ENCODE data around the gene SEPTIN8. TPM values are rescaled to one million over a fixed set of nuclear protein-coding genes. Genes with fewer than 3 reads are reported as not detected.

Gene SEPTIN8
- total RNA-seq, 4 donors from 2014 or later, result 31.9 to 44.9 (median 38.3) TPM

GRCh38 chr5:132771503-132771998, 5.5 kb downstream of the SEPTIN8 start:
- TF ChIP-seq POLR2A (IDR thresholded peaks at IDR 0.05), result no peak
- TF ChIP-seq, protein P1, sequence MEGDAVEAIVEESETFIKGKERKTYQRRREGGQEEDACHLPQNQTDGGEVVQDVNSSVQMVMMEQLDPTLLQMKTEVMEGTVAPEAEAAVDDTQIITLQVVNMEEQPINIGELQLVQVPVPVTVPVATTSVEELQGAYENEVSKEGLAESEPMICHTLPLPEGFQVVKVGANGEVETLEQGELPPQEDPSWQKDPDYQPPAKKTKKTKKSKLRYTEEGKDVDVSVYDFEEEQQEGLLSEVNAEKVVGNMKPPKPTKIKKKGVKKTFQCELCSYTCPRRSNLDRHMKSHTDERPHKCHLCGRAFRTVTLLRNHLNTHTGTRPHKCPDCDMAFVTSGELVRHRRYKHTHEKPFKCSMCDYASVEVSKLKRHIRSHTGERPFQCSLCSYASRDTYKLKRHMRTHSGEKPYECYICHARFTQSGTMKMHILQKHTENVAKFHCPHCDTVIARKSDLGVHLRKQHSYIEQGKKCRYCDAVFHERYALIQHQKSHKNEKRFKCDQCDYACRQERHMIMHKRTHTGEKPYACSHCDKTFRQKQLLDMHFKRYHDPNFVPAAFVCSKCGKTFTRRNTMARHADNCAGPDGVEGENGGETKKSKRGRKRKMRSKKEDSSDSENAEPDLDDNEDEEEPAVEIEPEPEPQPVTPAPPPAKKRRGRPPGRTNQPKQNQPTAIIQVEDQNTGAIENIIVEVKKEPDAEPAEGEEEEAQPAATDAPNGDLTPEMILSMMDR (IDR thresholded peaks at IDR 0.05), result no peak
- Histone ChIP-seq H3K27me3 (no peaks in the 10 kb centered on the region), H3K4me1 (peaks cover 39 to 91% (median 42%) of the 10 kb centered on the region in 3 donors), H3K4me3 (no peak overlapping the region), H3K27ac (peak overlapping the region in 3 of 4 donors; percentile 48 to 71 (median 62)), H3K36me3 (no peaks in the 10 kb centered on the region), H3K9me3 (no peaks in the 10 kb centered on the region)
- WGBS, 2 donors, result 61 to 80% methylated on average over 4 of the region's 8 CpGs
- DNase-seq, result no peak
- intact Hi-C loops (cut with DNase I), result no loop called here

GRCh38 chr5:132770476-132771159, 6.4 kb downstream of the SEPTIN8 start:
- H3K27ac ChIP-seq, result peak overlapping the region in 3 of 4 donors; percentile 48 to 71 (median 62)
- H3K9me3 ChIP-seq, result no peaks in the 10 kb centered on the region
- WGBS, 2 donors, result 0 to 31% methylated on average over 1 to 4 of the region's 8 CpGs
- DNase-seq, result no peak
- peaks cover 0 to 1% (median 0%) of the 10 kb centered on the region in 3 donors for H3K36me3 ChIP-seq
- H3K4me3 ChIP-seq, result no peak overlapping the region
- peaks cover 30 to 91% (median 40%) of the 10 kb centered on the region in 3 donors for H3K4me1 ChIP-seq
- no peak for TF ChIP-seq POLR2A (IDR thresholded peaks at IDR 0.05)
- TF ChIP-seq, protein P1 (IDR thresholded peaks at IDR 0.05), result no peak
- H3K27me3 ChIP-seq, result no peaks in the 10 kb centered on the region
- intact Hi-C loops (cut with DNase I), result no loop called here

GRCh38 chr5:132768485-132768868, 8.6 kb downstream of the SEPTIN8 start:
- peaks cover 12 to 75% (median 27%) of the 10 kb centered on the region in 3 donors for H3K4me1 ChIP-seq
- 100% methylated on average over 3 of the region's 3 CpGs for WGBS, 2 donors
- TF ChIP-seq POLR2A (IDR thresholded peaks at IDR 0.05), result no peak
- TF ChIP-seq, protein P1 (IDR thresholded peaks at IDR 0.05), result no peak
- intact Hi-C loops (cut with DNase I), result no loop called here
- peaks cover 13 to 23% (median 14%) of the 10 kb centered on the region in 3 donors for H3K36me3 ChIP-seq
- H3K4me3 ChIP-seq, result no peak overlapping the region
- peak overlapping the region in 1 of 4 donors; percentile 63 for H3K27ac ChIP-seq
- H3K9me3 ChIP-seq, result no peaks in the 10 kb centered on the region
- DNase-seq, result no peak
- no peaks in the 10 kb centered on the region for H3K27me3 ChIP-seq

GRCh38 chr5:132767150-132767549, 9.9 kb downstream of the SEPTIN8 start:
- no peak for DNase-seq
- 43 to 49% methylated on average over 2 of the region's 2 CpGs for WGBS, 2 donors

GRCh38 chr5:132766806-132767055, 10.3 kb downstream of the SEPTIN8 start:
- no peak for DNase-seq

More at GRCh38 chr5:132767150-132767549, 9.9 kb downstream of the SEPTIN8 start:
- peak overlapping the region in 1 of 4 donors; percentile 24 for H3K27ac ChIP-seq
- H3K27me3 ChIP-seq, result no peaks in the 10 kb centered on the region
- H3K36me3 ChIP-seq, result peaks cover 17 to 36% (median 22%) of the 10 kb centered on the region in 3 donors
- TF ChIP-seq POLR2A (IDR thresholded peaks at IDR 0.05), result no peak
- TF ChIP-seq, protein P1 (IDR thresholded peaks at IDR 0.05), result no peak
- peaks cover 11 to 64% (median 26%) of the 10 kb centered on the region in 3 donors for H3K4me1 ChIP-seq
- H3K9me3 ChIP-seq, result no peaks in the 10 kb centered on the region
- intact Hi-C loops (cut with DNase I), result no loop called here
- H3K4me3 ChIP-seq, result no peak overlapping the region

More at GRCh38 chr5:132766806-132767055, 10.3 kb downstream of the SEPTIN8 start:
- 93 to 100% methylated on average over 1 of the region's 1 CpG for WGBS, 2 donors
- intact Hi-C loops (cut with DNase I), result no loop called here
- H3K9me3 ChIP-seq, result no peaks in the 10 kb centered on the region
- peaks cover 17 to 40% (median 25%) of the 10 kb centered on the region in 3 donors for H3K36me3 ChIP-seq
- TF ChIP-seq POLR2A (IDR thresholded peaks at IDR 0.05), result no peak
- TF ChIP-seq, protein P1 (IDR thresholded peaks at IDR 0.05), result no peak
- H3K27me3 ChIP-seq, result no peaks in the 10 kb centered on the region
- peak overlapping the region in 1 of 4 donors; percentile 18 for H3K27ac ChIP-seq
- H3K4me1 ChIP-seq, result peaks cover 8 to 60% (median 22%) of the 10 kb centered on the region in 3 donors
- no peak overlapping the region for H3K4me3 ChIP-seq
